Activated T-helper 17 cell treated with anti-CD3 and anti-CD28 coated beads, Interleukin-2, amount 50 U/mL, for 72 hours (primary cell): Measurements from ENCODE around the gene SLC25A6. TPM values are rescaled to one million over a fixed set of nuclear protein-coding genes. Genes with fewer than 3 reads are reported as not detected.
"Not testable (repeated sequence)": the region's sequence is repeated elsewhere in the genome, so short reads cannot be mapped to it uniquely, and the experiment has no call there.

Source experiments
- ATAC-seq: fragments of 150-1000 bp; cut with Tn5 transposase; replicated peaks from 2 replicates; pipeline ENCODE4 v1.10.0; 2021; ENCODE audit warnings: mild to moderate bottlenecking, moderate library complexity
- H3K27ac Mint-ChIP-seq: one replicate; pipeline ENCODE4 v1.8.0; 2022; ENCODE audit warnings: mixed read lengths
- H3K27me3 Mint-ChIP-seq: one replicate; pipeline ENCODE4 v1.8.0; 2022; ENCODE audit warnings: mixed read lengths
- H3K36me3 Mint-ChIP-seq: one replicate; pipeline ENCODE4 v1.8.0; 2022; ENCODE audit warnings: low read depth, mild to moderate bottlenecking, mixed read lengths
- H3K4me1 Mint-ChIP-seq: one replicate; pipeline ENCODE4 v1.8.0; 2022; ENCODE audit warnings: mixed read lengths
- H3K4me3 Mint-ChIP-seq: one replicate; pipeline ENCODE4 v1.8.0; 2022; ENCODE audit warnings: mild to moderate bottlenecking, mixed read lengths
- H3K9me3 Mint-ChIP-seq: one replicate; pipeline ENCODE4 v1.8.0; 2022; ENCODE audit warnings: mixed read lengths
- total RNA-seq, 2 donors: library from RNA; stranded (reverse); gene quantifications; one replicate each; pipeline ENCODE4 v1.2.3, GENCODE V29; 2022

SLC25A6 gene
- 100 to 1,000 TPM; 373 to 401 TPM for total RNA-seq

DNA sequence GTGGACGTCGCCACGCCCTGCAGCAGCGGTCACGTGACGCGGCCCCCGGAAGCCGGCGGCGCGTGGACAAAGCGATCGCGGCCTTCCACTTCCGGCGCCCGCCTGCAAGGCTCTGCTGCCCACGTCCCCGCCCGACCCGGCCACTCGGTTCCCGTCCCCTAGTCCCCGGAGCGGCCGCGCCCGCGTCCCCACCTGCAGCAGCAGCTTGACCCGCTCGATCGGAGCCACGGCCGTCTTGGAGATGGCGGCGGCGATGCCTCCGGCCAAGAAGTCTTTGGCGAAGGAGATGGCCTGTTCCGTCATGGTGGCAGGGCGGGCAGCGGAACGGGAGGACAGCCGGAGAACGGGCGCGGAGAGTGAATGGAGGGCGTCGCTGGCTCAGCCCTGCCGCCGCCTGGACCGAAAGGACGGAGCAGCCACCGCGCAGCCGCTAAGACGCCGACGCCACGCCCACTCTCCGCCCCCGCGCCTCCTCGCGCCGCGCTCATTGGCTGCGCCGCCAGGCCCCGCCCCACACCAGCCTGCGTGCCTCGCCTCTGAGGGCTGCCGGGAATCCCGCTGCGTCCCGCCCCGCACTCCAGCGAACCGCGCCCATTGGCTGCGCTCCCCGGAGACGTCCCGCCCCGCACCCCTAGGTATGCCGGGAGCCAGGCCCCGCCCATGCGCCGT lies at the start of gene SLC25A6:
TSS of gene SLC25A6 (minus strand) at position 407 of the 669 bp plus-strand sequence. CDS start at position 303, 104 bp downstream.
- H3K4me1 Mint-ChIP-seq = peaks cover 36% of the 10 kb centered on the region
- peaks cover 73% of the 10 kb centered on the region for H3K36me3 Mint-ChIP-seq
- H3K27me3 Mint-ChIP-seq = no peaks in the 10 kb centered on the region
- H3K9me3 Mint-ChIP-seq = no peaks in the 10 kb centered on the region
- ATAC-seq = peak; percentile 99
- peak within 1 kb of the TSS; percentile 88 for H3K4me3 Mint-ChIP-seq
- peak within 1 kb of the TSS; percentile 92 for H3K27ac Mint-ChIP-seq

DNA sequence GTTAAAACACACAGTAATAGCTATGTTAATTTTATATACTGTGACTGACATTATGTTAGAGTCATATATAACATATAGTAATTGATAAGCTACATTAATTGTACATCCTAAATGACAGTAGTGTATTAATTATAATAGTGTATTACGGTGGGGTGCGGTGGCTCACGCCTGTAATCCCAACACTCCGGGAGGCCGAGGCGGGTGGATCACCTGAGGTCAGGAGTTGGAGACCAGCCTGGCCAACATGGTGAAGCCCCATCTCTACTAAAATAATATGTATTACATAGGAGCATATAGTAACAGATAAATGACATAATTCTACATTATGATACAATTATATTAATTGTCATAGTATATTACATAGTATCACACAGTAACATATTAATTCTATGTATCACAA lies 48.6 kb upstream of the SLC25A6 start:
- H3K4me1 Mint-ChIP-seq = no peaks in the 10 kb centered on the region
- H3K9me3 Mint-ChIP-seq = peaks cover 7% of the 10 kb centered on the region
- H3K36me3 Mint-ChIP-seq = peaks cover 81% of the 10 kb centered on the region
- no peaks in the 10 kb centered on the region for H3K27me3 Mint-ChIP-seq
- H3K4me3 Mint-ChIP-seq = no peak overlapping the region
- no peak overlapping the region for H3K27ac Mint-ChIP-seq
- no peak for ATAC-seq

DNA sequence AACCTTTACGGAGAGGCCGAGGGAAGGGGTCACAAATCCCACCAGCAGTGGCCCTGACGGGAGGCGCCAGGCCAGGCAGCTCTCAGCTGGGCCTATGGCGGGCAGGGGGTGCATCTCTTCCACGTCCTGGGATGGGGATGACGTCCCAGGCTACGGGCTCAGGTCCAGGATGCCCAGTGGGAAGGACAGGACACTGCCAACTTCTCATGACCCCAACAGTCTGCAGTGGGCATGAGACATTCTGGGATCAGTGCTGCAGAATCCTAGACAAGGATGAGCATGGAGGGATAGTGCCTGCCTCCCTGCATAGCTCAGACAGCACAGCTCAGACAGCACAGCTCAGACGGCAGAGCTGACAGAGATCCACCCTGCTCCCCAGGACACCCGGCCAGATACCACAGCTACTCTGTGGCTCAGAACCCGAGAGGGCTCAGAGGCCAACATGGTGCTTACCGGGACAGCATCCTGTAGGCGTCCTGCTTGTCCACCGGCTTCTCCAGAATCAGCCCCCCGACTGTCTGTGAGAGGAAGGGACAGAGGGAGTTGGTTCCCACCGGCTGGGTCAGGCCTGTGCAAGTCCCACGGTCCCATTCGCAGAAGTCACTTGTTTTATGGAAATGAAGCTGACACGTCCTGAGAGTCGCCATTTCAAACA lies 43.5 kb upstream of the SLC25A6 start:
- Mint-ChIP-seq H3K9me3 (no peaks in the 10 kb centered on the region), H3K4me3 (no peak overlapping the region), H3K27me3 (no peaks in the 10 kb centered on the region), H3K27ac (no peak overlapping the region), H3K4me1 (no peaks in the 10 kb centered on the region), H3K36me3 (peaks cover 66% of the 10 kb centered on the region)
- ATAC-seq = peak; percentile 26

DNA sequence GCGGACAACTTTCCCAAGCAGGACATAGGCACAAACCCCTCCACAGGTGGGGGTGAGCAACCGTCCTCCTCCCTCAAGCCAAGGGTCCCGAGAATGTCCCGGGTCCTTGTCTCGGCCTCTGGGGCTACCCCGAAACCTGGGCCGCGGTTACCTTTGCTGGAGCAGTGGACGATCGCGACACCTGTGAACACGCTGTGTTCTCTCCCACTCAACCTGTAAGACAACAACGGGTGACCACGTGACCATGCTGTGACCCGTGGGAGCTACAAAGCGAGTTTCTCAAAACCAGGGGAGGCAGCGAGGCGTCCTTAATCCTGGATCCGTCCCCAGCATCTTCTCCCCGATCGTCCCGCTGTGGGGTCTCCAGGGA lies 42.9 kb upstream of the SLC25A6 start:
- no peak overlapping the region for H3K4me3 Mint-ChIP-seq
- no peaks in the 10 kb centered on the region for H3K27me3 Mint-ChIP-seq
- H3K9me3 Mint-ChIP-seq = no peaks in the 10 kb centered on the region
- no peaks in the 10 kb centered on the region for H3K4me1 Mint-ChIP-seq
- no peak overlapping the region for H3K27ac Mint-ChIP-seq
- no peak for ATAC-seq
- peaks cover 66% of the 10 kb centered on the region for H3K36me3 Mint-ChIP-seq

DNA sequence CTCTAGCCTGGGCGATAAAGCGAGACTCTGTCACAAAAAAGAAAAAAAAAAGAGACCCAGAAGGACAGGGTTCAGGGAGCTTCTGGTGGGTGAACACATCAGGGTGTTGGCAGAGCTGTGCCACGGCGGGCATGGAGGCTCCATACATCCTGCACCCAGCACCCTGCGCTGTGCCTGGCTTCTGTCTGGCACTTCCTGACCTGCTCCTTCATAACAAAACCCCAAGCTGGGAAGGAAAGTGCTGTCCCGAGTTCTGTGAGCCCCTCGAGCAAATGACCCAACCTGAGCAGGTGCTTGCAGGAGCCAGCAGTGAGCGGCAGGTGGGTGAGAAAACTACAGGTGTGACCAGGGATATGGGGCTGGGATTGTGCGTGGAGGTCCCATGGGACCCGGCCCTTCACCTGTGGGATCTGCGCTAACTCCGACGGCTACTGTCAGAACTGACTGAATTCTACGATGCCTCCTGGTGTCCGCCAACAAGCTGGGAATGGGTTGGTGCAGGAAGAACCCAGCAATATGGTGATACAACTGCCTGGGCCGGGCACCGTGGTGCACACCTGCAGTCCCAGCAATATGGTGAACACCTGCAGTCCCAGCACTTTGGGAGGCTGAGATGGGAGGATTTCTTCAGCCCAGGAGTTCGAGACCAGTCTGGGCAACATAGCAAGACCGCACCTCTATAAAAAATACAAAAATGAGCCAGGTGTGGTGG lies 41.9 kb upstream of the SLC25A6 start:
- Mint-ChIP-seq H3K9me3 (no peaks in the 10 kb centered on the region), H3K4me3 (no peak overlapping the region), H3K27ac (no peak overlapping the region), H3K4me1 (no peaks in the 10 kb centered on the region), H3K36me3 (peaks cover 58% of the 10 kb centered on the region), H3K27me3 (no peaks in the 10 kb centered on the region)
- ATAC-seq = no peak

DNA sequence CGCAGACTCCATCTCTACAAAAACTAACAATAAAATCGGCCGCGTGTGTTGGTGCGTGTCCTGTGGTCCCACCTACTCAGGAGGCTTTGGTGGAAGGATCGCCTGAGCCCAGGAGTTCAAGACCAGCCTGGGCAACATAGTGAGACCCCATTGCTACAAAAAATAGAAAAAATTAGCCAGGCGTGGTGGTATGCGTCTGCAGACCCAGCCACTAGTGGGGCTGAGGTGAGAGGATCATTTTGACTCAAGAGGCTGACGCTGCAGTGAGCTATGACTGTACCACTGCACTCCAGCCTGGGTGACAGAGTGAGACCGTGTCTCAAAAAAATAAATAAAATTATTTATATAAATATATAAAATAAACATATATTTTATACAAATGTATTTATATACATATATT lies 38.5 kb upstream of the SLC25A6 start:
- no peak overlapping the region for H3K27ac Mint-ChIP-seq
- peak; percentile 77 for ATAC-seq

DNA sequence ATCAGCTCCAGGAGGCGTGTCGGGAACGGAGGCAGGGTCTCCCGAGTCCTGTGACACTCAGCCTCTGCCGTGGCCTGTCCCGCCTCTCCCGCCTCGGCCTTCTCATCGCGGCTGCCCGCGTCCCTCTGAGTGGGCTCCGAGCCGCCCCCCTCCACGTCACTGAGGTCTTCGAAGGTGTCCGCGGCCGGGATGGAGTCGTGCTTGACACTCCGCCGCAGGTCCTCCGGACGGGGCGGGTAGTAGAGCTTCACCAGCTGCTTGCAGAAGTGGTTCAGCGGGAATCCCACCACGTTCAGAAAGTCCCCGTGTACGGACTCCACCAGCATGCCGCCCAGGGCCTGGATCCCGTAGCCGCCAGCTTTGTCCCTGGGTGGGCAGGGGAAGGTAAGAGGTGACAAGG lies 35.8 kb upstream of the SLC25A6 start:
- H3K27me3 Mint-ChIP-seq = no peaks in the 10 kb centered on the region
- peaks cover 59% of the 10 kb centered on the region for H3K36me3 Mint-ChIP-seq
- peaks cover 5% of the 10 kb centered on the region for H3K9me3 Mint-ChIP-seq
- no peak for ATAC-seq
- no peak overlapping the region for H3K4me3 Mint-ChIP-seq
- no peak overlapping the region for H3K27ac Mint-ChIP-seq
- peaks cover 12% of the 10 kb centered on the region for H3K4me1 Mint-ChIP-seq

More for the DNA sequence above, 38.5 kb upstream of the SLC25A6 start:
- Mint-ChIP-seq H3K27me3 (no peaks in the 10 kb centered on the region), H3K36me3 (peaks cover 47% of the 10 kb centered on the region), H3K4me1 (no peaks in the 10 kb centered on the region), H3K9me3 (no peaks in the 10 kb centered on the region), H3K4me3 (no peak overlapping the region)

DNA sequence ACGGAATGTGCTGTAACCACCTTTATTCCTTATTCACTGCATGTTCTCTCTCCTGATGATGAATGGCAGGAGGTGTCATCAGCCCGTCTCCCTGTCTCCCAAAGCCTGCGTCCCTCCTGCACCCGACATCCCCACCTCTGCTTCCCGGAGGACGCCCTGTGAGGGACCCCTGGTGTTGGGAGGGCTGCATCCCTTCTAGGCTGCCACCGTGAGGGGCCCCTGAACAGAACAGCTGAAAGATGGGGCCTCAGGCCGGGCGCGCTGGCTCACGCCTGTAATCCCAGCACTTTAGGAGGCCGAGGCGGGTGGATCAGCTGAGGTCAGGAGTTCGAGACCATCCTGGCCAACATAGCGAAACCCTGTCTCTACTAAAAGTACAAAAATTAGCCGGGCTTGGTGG lies 34.4 kb upstream of the SLC25A6 start:
- not testable (repeated sequence) for H3K27ac Mint-ChIP-seq, ATAC-seq, H3K27me3 Mint-ChIP-seq, H3K9me3 Mint-ChIP-seq, H3K4me3 Mint-ChIP-seq
- Mint-ChIP-seq H3K4me1 (peaks cover 12% of the 10 kb centered on the region), H3K36me3 (peaks cover 70% of the 10 kb centered on the region)

DNA sequence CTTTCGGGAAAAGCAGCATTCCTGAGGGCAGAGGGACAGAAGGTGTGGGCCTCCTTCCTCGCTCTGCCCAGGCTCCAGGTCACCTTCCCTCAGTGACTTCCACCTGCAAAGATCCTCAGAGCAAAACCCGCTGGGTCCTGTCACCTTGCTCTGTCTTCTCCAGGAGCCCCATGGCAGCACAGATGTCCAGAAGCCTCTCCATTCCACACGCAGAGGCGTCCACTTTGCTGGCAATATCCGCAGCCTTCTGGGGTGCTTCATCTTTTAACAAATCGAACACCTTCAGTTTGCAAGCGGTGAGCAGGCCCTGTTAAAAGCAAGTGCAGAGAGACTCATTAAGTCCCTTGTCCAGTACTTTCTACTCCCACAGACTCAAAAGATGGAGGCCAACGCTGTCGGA lies 33.5 kb upstream of the SLC25A6 start:
- Mint-ChIP-seq H3K4me1 (peaks cover 12% of the 10 kb centered on the region), H3K4me3 (no peak overlapping the region), H3K27me3 (no peaks in the 10 kb centered on the region), H3K36me3 (peaks cover 77% of the 10 kb centered on the region), H3K9me3 (peaks cover 5% of the 10 kb centered on the region), H3K27ac (no peak overlapping the region)
- ATAC-seq = no peak

DNA sequence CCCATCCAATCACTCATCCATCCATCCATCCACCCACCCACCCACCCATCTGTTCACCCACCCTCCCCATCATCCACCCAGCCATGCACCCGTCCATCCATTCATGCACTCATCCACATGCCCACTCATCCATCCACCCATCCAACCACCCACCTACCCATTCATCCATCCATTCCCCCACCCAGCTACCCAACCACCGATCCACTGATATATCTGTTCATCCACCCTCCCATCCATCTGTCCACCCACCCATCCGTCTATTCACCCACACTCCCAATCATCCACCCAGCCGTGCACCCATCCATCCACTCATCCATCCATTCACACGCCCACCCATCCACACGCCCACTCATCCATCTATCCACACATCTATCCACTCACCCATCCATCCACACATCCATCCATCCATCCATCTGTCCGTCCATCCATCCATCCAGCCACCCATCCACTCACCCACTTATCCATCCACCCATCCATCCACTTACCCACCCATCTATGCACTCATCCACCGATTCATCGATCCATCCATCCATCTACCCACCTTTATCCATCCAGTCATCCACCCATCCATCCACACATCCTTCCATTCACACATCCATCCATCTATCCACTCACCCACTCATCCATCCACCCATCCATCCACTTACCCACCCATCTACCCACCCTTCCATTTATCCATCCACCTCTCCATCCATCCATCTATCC lies 32.4 kb upstream of the SLC25A6 start:
- no peak overlapping the region for H3K27ac Mint-ChIP-seq
- ATAC-seq = no peak
- H3K27me3 Mint-ChIP-seq = no peaks in the 10 kb centered on the region
- peaks cover 80% of the 10 kb centered on the region for H3K36me3 Mint-ChIP-seq
- peaks cover 5% of the 10 kb centered on the region for H3K9me3 Mint-ChIP-seq
- H3K4me3 Mint-ChIP-seq = no peak overlapping the region
- H3K4me1 Mint-ChIP-seq = peaks cover 18% of the 10 kb centered on the region

DNA sequence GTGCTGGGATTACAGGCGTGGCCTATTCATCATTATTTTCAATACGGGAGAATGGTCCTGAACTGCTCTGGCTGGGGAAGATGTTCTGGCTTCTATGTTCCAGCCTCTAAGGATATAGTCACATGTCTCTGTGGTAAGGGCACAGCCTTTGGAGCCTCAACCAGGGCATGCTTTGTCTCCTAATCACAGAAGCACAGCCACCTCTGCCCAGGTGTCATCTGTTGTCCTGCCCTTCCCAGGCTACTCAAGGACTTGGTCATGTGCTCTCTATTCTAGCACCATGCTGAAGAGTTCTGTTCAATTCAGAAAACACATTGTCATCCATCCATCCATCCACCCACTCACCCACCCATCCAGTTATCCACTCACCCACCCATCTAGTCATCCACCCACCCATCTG lies 31.3 kb upstream of the SLC25A6 start:
- Mint-ChIP-seq H3K27me3 (no peaks in the 10 kb centered on the region), H3K4me3 (no peak overlapping the region), H3K9me3 (peaks cover 5% of the 10 kb centered on the region), H3K36me3 (peaks cover 80% of the 10 kb centered on the region), H3K4me1 (peaks cover 18% of the 10 kb centered on the region), H3K27ac (no peak overlapping the region)
- no peak for ATAC-seq

DNA sequence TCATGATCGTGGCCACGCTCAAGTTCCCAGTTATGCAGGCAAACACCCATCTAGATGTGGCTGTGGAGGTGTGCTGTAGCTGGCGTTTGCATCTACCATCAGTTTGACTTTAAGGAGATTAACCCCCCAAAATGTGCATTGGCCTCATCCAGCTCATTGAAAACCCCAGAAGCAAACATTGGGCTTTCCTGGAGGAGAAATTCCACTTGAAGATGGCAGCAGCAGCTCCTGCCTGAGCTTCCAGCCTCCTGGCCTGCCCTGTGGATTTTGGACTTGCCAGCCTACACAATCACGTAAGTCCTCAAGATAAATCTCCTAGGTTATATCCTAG lies 30.2 kb upstream of the SLC25A6 start:
- no peak overlapping the region for H3K4me3 Mint-ChIP-seq
- no peaks in the 10 kb centered on the region for H3K27me3 Mint-ChIP-seq
- peaks cover 76% of the 10 kb centered on the region for H3K36me3 Mint-ChIP-seq
- ATAC-seq = no peak
- no peak overlapping the region for H3K27ac Mint-ChIP-seq
- H3K9me3 Mint-ChIP-seq = peaks cover 5% of the 10 kb centered on the region
- H3K4me1 Mint-ChIP-seq = peaks cover 18% of the 10 kb centered on the region

DNA sequence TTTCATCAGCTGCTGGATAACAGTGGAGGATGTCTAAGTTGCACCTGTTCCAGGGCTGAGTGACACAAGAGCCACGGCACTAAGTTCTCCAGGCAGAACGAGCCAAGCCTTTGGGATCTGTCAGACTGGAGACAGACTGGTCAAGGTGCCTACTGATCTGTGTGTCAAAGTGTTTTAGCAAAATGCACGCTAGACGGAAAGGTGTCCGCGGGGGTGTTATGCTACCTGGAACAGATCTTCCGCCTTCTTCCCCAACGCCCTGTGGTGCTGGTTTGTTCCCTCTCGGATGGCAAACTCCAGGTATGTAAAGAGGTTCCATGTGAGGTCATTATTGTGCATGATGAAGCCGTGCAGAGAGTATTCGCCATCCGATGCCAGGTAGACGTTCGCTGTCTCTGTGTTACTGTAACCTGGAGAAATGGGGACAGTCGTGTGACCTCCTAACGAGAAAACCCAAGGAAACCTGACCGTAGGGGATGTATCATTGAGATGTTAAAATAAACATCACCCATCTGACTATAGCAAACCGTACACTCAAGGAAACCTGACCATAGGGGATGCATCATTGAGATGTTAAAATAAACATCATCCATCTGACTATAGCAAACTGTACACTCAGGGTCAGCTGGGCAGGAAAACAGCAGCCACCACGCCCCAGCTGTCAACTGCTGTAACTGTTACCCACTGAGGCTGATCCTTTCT lies 29.7 kb upstream of the SLC25A6 start:
- no peak for ATAC-seq
- Mint-ChIP-seq H3K4me1 (peaks cover 18% of the 10 kb centered on the region), H3K36me3 (peaks cover 71% of the 10 kb centered on the region), H3K27ac (no peak overlapping the region), H3K27me3 (no peaks in the 10 kb centered on the region), H3K4me3 (no peak overlapping the region), H3K9me3 (peaks cover 5% of the 10 kb centered on the region)

DNA sequence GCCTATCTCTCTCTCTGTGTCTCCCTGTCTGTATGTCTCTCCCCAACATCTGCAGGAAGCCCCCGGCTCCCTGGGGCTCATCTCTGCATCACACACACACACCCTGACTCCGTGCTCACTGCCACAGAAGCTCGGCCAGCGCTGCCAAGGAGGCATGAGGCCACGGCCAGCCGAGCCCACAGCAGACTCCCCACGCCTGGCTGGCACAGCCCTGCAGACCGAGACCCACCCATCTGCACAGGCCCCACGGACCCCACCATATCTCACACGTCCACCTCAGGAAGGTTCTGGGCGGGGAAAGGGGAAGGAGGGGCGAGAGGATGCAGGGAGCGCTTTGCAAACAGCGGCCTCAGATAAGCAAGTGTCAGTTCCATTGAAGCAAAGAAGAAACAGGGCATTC lies 28.5 kb upstream of the SLC25A6 start:
- peaks cover 5% of the 10 kb centered on the region for H3K9me3 Mint-ChIP-seq
- no peak overlapping the region for H3K4me3 Mint-ChIP-seq
- H3K27ac Mint-ChIP-seq = peak overlapping the region; percentile 15
- peaks cover 18% of the 10 kb centered on the region for H3K4me1 Mint-ChIP-seq
- peaks cover 60% of the 10 kb centered on the region for H3K36me3 Mint-ChIP-seq
- H3K27me3 Mint-ChIP-seq = no peaks in the 10 kb centered on the region
- no peak for ATAC-seq
